Naive thymus-derived CD8-positive, alpha-beta T cell (primary cell): ENCODE data around the gene DLAT. TPM values are rescaled to one million over a fixed set of nuclear protein-coding genes. Genes with fewer than 3 reads are reported as not detected.
"Not testable (repeated sequence)": the region's sequence is repeated elsewhere in the genome, so short reads cannot be mapped to it uniquely, and the experiment has no call there.

ENCODE experiments used
- ATAC-seq, 2 donors: fragments of 150-1000 bp; cut with Tn5 transposase in 1 of 2; sonication (Bioruptor Pico), chemical (Tn5 transposase) in 1 of 2; 1 replicate in 1 of 2; 2 replicates in 1 of 2; pipeline ENCODE4 v1.10.0; 2021; ENCODE audit warnings: mild to moderate bottlenecking in 2 of 2, moderate library complexity in 2 of 2
- POLR2A ChIA-PET: fragments of 350-600 bp; sonication (Branson Sonifier 250); formaldehyde crosslinking; loops from one replicate; lab custom pipeline; 2021; ENCODE audit warnings: antibody characterized with exemption; lab: Charles Lee
- DNase-seq, 10 donors: peaks; one replicate each; pipeline versions ENCODE4 v3.0.0 to v3.0.0-alpha.2; 2020 to 2022
- H3K27ac Mint-ChIP-seq, 10 donors: one replicate each; pipeline ENCODE4 v1.8.0; 2020 to 2022; ENCODE audit warnings: mild to moderate bottlenecking in 10 of 10, mixed read lengths in 10 of 10, moderate library complexity in 4 of 10, inconsistent platforms in 1 of 10
- H3K27me3 Mint-ChIP-seq, 5 donors: one replicate each; pipeline ENCODE4 v1.8.0; 2021 to 2022; ENCODE audit warnings: mixed read lengths in 5 of 5
- H3K36me3 Mint-ChIP-seq, 3 donors: one replicate each; pipeline ENCODE4 v1.8.0; 2020 to 2022; ENCODE audit warnings: mixed read lengths in 3 of 3, mild to moderate bottlenecking in 2 of 3, inconsistent platforms in 1 of 3
- H3K4me1 Mint-ChIP-seq, 4 donors: one replicate each; pipeline ENCODE4 v1.8.0; 2021 to 2022; ENCODE audit warnings: mixed read lengths in 4 of 4
- H3K4me3 Mint-ChIP-seq, 10 donors: one replicate each; pipeline ENCODE4 v1.8.0; 2020 to 2022; ENCODE audit warnings: mild to moderate bottlenecking in 10 of 10, mixed read lengths in 10 of 10, moderate library complexity in 6 of 10, inconsistent platforms in 1 of 10
- H3K9me3 Mint-ChIP-seq, 9 donors: one replicate each; pipeline ENCODE4 v1.8.0; 2020 to 2022; ENCODE audit warnings: mixed read lengths in 9 of 9, mild to moderate bottlenecking in 3 of 9, inconsistent platforms in 1 of 9, moderate library complexity in 1 of 9
- polyA plus RNA-seq, 3 donors: library from polyadenylated mRNA; unstranded; fragments of 300-500 nt; fragmentation: Illumina TruSeq; gene quantifications; one replicate each; pipeline ENCODE4 v1.2.3, GENCODE V29; 2021
- total RNA-seq, 8 experiments: library from RNA in 2 of 8; stranded (reverse) in 2 of 8; gene quantifications; one replicate each; pipeline ENCODE4 v1.2.3 and lab custom pipeline; 2021 to 2026

Gene DLAT
- total and polyA plus RNA-seq, 5 experiments from 2014 or later, result 20.0 to 26.1 (median 22.4) TPM

- Mint-ChIP-seq H3K27me3 (peaks cover 0 to 8% (median 2%) of the 10 kb centered on the region in 5 donors), H3K4me1 (peaks cover 19 to 40% (median 32%) of the 10 kb centered on the region in 4 donors), H3K27ac (peak within 1 kb of the TSS; percentile 93 to 98 (median 96)), H3K36me3 (peaks cover 5 to 30% (median 7%) of the 10 kb centered on the region in 3 donors), H3K4me3 (peak within 1 kb of the TSS; percentile 84 to 97 (median 95)), H3K9me3 (no peaks in the 10 kb centered on the region)
- ATAC-seq (peak; percentile 89 to 90), DNase-seq (peak; percentile 55 to 94 (median 84))
- POLR2A ChIA-PET, result interaction anchor here (0.6 to 2.1 kb wide), 2 partner anchors 12 to 53 kb away, joined by 4 to 11 read pairs; partner anchors contain the start of genes SDHD and TIMM8B
These were observed 49.0 kb downstream of the DLAT start, which contains the start of the genes NKAPD1 and PIH1D2 for GRCh38 chr11:112073941-112074811. TSS of gene NKAPD1 (plus strand) at chr11:112074299. CDS start at chr11:112075575, 1,276 bp downstream. TSS of gene PIH1D2 (minus strand) at chr11:112074017. CDS start at chr11:112073174, 843 bp downstream.

DNA sequence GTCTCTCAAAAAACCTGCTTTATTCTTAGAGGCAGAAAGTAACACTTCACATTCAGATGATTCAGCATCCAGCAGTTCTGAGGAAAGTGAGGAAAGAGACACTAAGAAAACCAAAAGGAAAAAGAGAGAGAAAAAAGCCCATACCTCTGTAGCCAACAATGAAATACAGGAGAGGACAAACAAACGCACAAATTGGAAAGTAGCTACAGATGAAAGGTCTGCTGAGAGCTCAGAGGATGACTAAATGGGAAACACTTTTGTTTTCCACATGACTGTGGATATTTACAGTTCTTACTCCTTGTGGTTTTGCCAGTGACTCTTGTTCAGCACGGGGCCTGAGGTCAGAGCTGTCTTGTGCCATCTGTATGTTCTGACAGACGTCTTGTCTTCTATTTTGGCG lies 57.5 kb downstream of the DLAT start:
- peaks cover 26 to 31% (median 28%) of the 10 kb centered on the region in 4 donors for H3K4me1 Mint-ChIP-seq
- DNase-seq, result no peak
- H3K27me3 Mint-ChIP-seq, result peaks cover 0 to 3% (median 0%) of the 10 kb centered on the region in 5 donors
- no peak overlapping the region for H3K4me3 Mint-ChIP-seq
- H3K36me3 Mint-ChIP-seq, result peaks cover 11 to 82% (median 13%) of the 10 kb centered on the region in 3 donors
- H3K9me3 Mint-ChIP-seq, result no peaks in the 10 kb centered on the region
- POLR2A ChIA-PET, result no interaction called here
- ATAC-seq, result no peak
- peak overlapping the region in 5 of 10 donors; percentile 15 to 44 (median 34) for H3K27ac Mint-ChIP-seq

GRCh38 chr11:112085822-112086421 lies 60.7 kb downstream of the DLAT start:
- Mint-ChIP-seq H3K36me3 (peaks cover 17 to 84% (median 20%) of the 10 kb centered on the region in 3 donors), H3K4me3 (peak overlapping the region; percentile 93 to 100 (median 99)), H3K27me3 (peaks cover 0 to 3% (median 0%) of the 10 kb centered on the region in 5 donors), H3K9me3 (no peaks in the 10 kb centered on the region), H3K27ac (peak overlapping the region; percentile 97 to 99 (median 99)), H3K4me1 (peaks cover 44 to 54% (median 51%) of the 10 kb centered on the region in 4 donors)
- ATAC-seq, result no peak
- DNase-seq, result peak in 2 of 10 donors; percentile 2 to 13
- POLR2A ChIA-PET, result interaction anchor here (0.9 to 1.9 kb wide), 6 partner anchors 12 to 1656 kb away, joined by 3 to 11 read pairs (median 6); partner anchors contain the start of genes ALG9, FDX1, NKAPD1 and PIH1D2

DNA sequence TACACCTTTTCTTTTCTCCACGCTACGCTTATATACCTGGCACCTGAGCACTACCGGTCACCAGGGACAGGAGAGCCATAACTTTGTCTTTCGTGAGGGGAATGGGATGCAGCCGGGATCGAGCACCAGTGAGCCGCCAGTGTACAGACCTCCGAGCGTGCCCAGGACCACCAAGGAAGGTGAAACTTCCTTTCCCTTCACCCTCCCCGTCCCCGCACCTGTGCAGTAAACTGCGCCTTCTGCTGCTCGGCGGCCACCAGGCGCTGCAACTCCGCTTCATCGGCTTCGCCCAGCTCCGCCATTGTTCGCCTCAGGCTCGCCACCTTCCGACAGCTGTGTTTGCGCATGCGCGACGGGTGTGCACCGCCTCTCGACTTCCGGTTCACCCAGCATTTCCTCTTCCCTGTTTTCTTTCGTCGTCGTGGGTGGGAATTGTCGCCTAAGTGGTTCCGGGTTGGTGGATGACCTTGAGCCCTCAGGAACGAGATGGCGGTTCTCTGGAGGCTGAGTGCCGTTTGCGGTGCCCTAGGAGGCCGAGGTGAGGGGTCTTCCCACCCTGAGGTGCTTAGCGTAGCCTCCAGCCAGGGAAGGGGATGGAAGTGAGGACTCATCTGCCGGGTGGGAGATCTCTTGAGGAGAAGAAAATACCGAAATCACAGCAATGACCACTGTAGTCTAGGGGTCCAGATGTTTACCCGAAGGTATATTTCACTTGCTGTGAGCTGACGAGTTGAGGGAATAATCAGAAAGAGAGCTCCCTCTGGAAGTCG lies 61.4 kb downstream of the DLAT start, which contains the start of the genes SDHD and TIMM8B:
Gene SDHD, plus strand, starts transcription at position 452 of the 770 bp plus-strand sequence. Its CDS starts 35 bp downstream, at position 487.
Gene TIMM8B, minus strand, starts transcription at position 335 of the 770 bp plus-strand sequence. Its CDS starts 33 bp downstream, at position 302.
- H3K36me3 Mint-ChIP-seq, result peaks cover 23 to 87% (median 24%) of the 10 kb centered on the region in 3 donors
- ATAC-seq (peak; percentile 92 to 94), DNase-seq (peak; percentile 93 to 98 (median 96))
- H3K27me3 Mint-ChIP-seq, result peaks cover 0 to 3% (median 0%) of the 10 kb centered on the region in 5 donors
- H3K9me3 Mint-ChIP-seq, result no peaks in the 10 kb centered on the region
- peak within 1 kb of the TSS; percentile 97 to 99 (median 99) for H3K27ac Mint-ChIP-seq
- peaks cover 47 to 58% (median 52%) of the 10 kb centered on the region in 4 donors for H3K4me1 Mint-ChIP-seq
- POLR2A ChIA-PET, result interaction anchor here (0.9 to 1.9 kb wide), 8 partner anchors 11 to 1657 kb away, joined by 3 to 11 read pairs (median 4); partner anchors contain the start of genes ALG9, FDX1, NKAPD1 and PIH1D2
- H3K4me3 Mint-ChIP-seq, result peak within 1 kb of the TSS; percentile 93 to 100 (median 99)

GRCh38 chr11:112087212-112087611 lies 62.0 kb downstream of the DLAT start:
- H3K4me1 Mint-ChIP-seq, result peaks cover 47 to 58% (median 52%) of the 10 kb centered on the region in 4 donors
- no peak for DNase-seq
- no peak for ATAC-seq
- peaks cover 21 to 88% (median 24%) of the 10 kb centered on the region in 3 donors for H3K36me3 Mint-ChIP-seq
- H3K27me3 Mint-ChIP-seq, result peaks cover 0 to 3% (median 0%) of the 10 kb centered on the region in 5 donors
- no peaks in the 10 kb centered on the region for H3K9me3 Mint-ChIP-seq
- POLR2A ChIA-PET, result interaction anchor here (0.9 to 1.9 kb wide), 9 partner anchors 11 to 1658 kb away, joined by 3 to 11 read pairs (median 4); partner anchors contain the start of genes ALG9, FDX1, NKAPD1 and PIH1D2
- peak overlapping the region; percentile 93 to 100 (median 99) for H3K4me3 Mint-ChIP-seq
- peak overlapping the region; percentile 97 to 99 (median 99) for H3K27ac Mint-ChIP-seq

GRCh38 chr11:112095302-112095701 lies 70.1 kb downstream of the DLAT start:
- DNase-seq, H3K4me3 Mint-ChIP-seq, H3K27me3 Mint-ChIP-seq, H3K9me3 Mint-ChIP-seq, H3K27ac Mint-ChIP-seq, POLR2A ChIA-PET, ATAC-seq: not testable (repeated sequence)
- peaks cover 0 to 12% (median 6%) of the 10 kb centered on the region in 4 donors for H3K4me1 Mint-ChIP-seq
- H3K36me3 Mint-ChIP-seq, result peaks cover 21 to 73% (median 21%) of the 10 kb centered on the region in 3 donors

DNA sequence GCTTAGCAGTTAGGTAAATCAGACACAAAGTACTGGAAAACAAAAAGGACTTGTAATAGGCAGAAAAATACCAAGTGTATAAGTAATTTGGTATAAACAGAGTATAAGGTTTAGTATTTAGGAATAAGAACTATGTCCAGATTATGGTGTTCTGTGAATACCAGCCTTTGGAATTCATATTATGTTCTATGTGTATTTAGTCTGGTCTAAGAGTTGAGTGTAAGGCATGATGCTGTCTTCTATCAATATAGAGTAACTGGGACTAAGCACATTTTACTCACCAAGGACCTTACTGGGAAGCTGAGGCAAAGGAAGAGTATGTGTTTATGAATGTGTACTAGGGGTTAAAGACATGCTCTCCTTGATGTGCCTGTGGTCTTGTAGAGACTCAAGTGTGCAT lies 71.0 kb downstream of the DLAT start:
- Mint-ChIP-seq H3K36me3 (peaks cover 17 to 68% (median 20%) of the 10 kb centered on the region in 3 donors), H3K27ac (no peak overlapping the region), H3K4me1 (peaks cover 0 to 12% (median 3%) of the 10 kb centered on the region in 4 donors), H3K27me3 (no peaks in the 10 kb centered on the region), H3K4me3 (no peak overlapping the region), H3K9me3 (no peaks in the 10 kb centered on the region)
- POLR2A ChIA-PET, result interaction anchor here (0.7 kb wide), 1 partner anchor 1121 kb away, joined by 4 read pairs; no protein-coding TSS in a partner anchor
- no peak for DNase-seq
- ATAC-seq, result no peak

GRCh38 chr11:112097734-112098528 lies 72.7 kb downstream of the DLAT start:
- Mint-ChIP-seq H3K4me3 (no peak overlapping the region), H3K27ac (peak overlapping the region in 2 of 10 donors; percentile 13 to 33), H3K36me3 (peaks cover 8 to 54% (median 16%) of the 10 kb centered on the region in 3 donors), H3K4me1 (peaks cover 0 to 7% (median 0%) of the 10 kb centered on the region in 4 donors), H3K27me3 (no peaks in the 10 kb centered on the region), H3K9me3 (no peaks in the 10 kb centered on the region)
- DNase-seq (no peak), ATAC-seq (no peak)
- POLR2A ChIA-PET, result no interaction called here

DNA sequence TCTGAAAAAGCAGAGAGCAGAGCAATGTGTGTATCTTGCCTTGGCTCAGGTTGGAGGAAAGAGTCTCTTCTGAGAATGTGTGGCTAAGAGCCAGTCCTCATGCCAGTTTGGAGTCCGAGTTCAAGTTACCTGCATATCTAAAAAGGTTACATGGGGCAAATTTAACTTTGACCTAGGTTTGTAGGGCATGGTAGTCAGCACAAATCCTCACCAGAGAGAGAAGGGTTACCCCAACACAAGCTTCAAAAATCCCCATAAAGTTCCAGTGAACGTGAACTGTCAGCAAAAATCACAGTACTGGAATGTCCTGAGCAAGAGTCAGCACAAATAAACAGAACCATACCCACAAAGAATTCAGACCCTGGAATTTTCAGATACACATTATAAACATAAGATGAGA lies 75.3 kb downstream of the DLAT start:
- peak overlapping the region in 1 of 10 donors; percentile 22 for H3K27ac Mint-ChIP-seq
- peaks cover 8 to 35% (median 10%) of the 10 kb centered on the region in 3 donors for H3K36me3 Mint-ChIP-seq
- H3K4me1 Mint-ChIP-seq, result peaks cover 0 to 7% (median 0%) of the 10 kb centered on the region in 4 donors
- DNase-seq (no peak), ATAC-seq (no peak)
- no peaks in the 10 kb centered on the region for H3K9me3 Mint-ChIP-seq
- POLR2A ChIA-PET, result no interaction called here
- H3K4me3 Mint-ChIP-seq, result no peak overlapping the region
- no peaks in the 10 kb centered on the region for H3K27me3 Mint-ChIP-seq

GRCh38 chr11:112103446-112103845 lies 78.2 kb downstream of the DLAT start:
- H3K27me3 Mint-ChIP-seq, result no peaks in the 10 kb centered on the region
- H3K4me1 Mint-ChIP-seq, result peaks cover 0 to 1% (median 0%) of the 10 kb centered on the region in 4 donors
- peaks cover 4 to 15% (median 10%) of the 10 kb centered on the region in 3 donors for H3K36me3 Mint-ChIP-seq
- ATAC-seq (no peak), DNase-seq (no peak)
- POLR2A ChIA-PET, result no interaction called here
- no peak overlapping the region for H3K27ac Mint-ChIP-seq
- no peaks in the 10 kb centered on the region for H3K9me3 Mint-ChIP-seq
- H3K4me3 Mint-ChIP-seq, result no peak overlapping the region
